RWPE1 (cell line): Measurements from ENCODE around the gene FXN.
"Not testable (repeated sequence)": the region's sequence is repeated elsewhere in the genome, so short reads cannot be mapped to it uniquely, and the experiment has no call there.

Experiments used
- CTCF ChIA-PET: fragments of 350-600 bp; sonication (Branson Sonifier 250); formaldehyde crosslinking; extraction: SDS; loops from one replicate; lab custom pipeline; 2021; lab: Yijun Ruan, JAX
- POLR2A ChIA-PET: fragments of 400-600 bp; formaldehyde crosslinking; extraction: SDS; loops from one replicate; lab custom pipeline; 2020; ENCODE audit warnings: antibody characterized with exemption; ENCODE audit not compliant: low non-redundant PET; lab: Yijun Ruan, JAX
- DNase-seq: peaks from one replicate; pipeline ENCODE4 v3.0.0; 2012; ENCODE audit warnings: low spot score
- H3K27ac ChIP-seq: fragments of 450-650 bp; 2 replicates; pipeline ENCODE4 v1.5.1; 2017
- CTCF ChIP-seq: fragments of 450-650 bp; conservative IDR thresholded peaks from 2 replicates; pipeline ENCODE4 v1.5.1; 2017; ENCODE audit warnings: low read depth, mild to moderate bottlenecking

Gene FXN

GRCh38 chr9:69035438-69036308 is at the start of gene FXN:
Gene FXN (plus strand): TSS chr9:69035752. CDS start chr9:69035783, 31 bp downstream.
- CTCF ChIA-PET, result interaction anchor here (0.6 to 1.4 kb wide), 12 partner anchors 11 to 525 kb away, joined by 3 to 8 read pairs (median 3); no protein-coding TSS in a partner anchor
- POLR2A ChIA-PET, result interaction anchor here (0.6 to 1.0 kb wide), 5 partner anchors 56 to 1546 kb away, joined by 3 to 4 read pairs (median 3); no protein-coding TSS in a partner anchor
- DNase-seq, result peak; percentile 91
- TF ChIP-seq CTCF, result peak; percentile 95
- peak within 1 kb of the TSS; percentile 75 for H3K27ac ChIP-seq

GRCh38 chr9:68986949-68987348 is 48.6 kb upstream of the FXN start:
- POLR2A ChIA-PET, H3K27ac ChIP-seq, DNase-seq, CTCF ChIA-PET: not testable (repeated sequence)

- no peak overlapping the region for H3K27ac ChIP-seq
- ChIA-PET POLR2A (no interaction called here), CTCF (no interaction called here)
- DNase-seq, result no peak
- no peak for TF ChIP-seq CTCF
Observed at GRCh38 chr9:68991457-68991856, 44.1 kb upstream of the FXN start.

- POLR2A ChIA-PET, result no interaction called here
- no peak for DNase-seq
- CTCF ChIA-PET, result interaction anchor here (0.5 kb wide), 1 partner anchor 412 kb away, joined by 3 read pairs; no protein-coding TSS in a partner anchor
- TF ChIP-seq CTCF, result no peak
- H3K27ac ChIP-seq, result no peak overlapping the region
Observed at GRCh38 chr9:68995776-68996175, 39.8 kb upstream of the FXN start.

GRCh38 chr9:68996462-68996861 is 39.1 kb upstream of the FXN start:
- ChIA-PET CTCF (no interaction called here), POLR2A (no interaction called here)
- TF ChIP-seq CTCF, result no peak
- no peak overlapping the region for H3K27ac ChIP-seq
- DNase-seq, result no peak

- no peak overlapping the region for H3K27ac ChIP-seq
- TF ChIP-seq CTCF, result no peak
- ChIA-PET POLR2A (interaction anchor here (0.7 kb wide), 1 partner anchor 218 kb away, joined by 4 read pairs; no protein-coding TSS in a partner anchor), CTCF (interaction anchor here (0.6 to 1.0 kb wide), 3 partner anchors 12 to 350 kb away, joined by 3 read pairs; no protein-coding TSS in a partner anchor)
- no peak for DNase-seq
Observed at GRCh38 chr9:68997666-68998065, 37.9 kb upstream of the FXN start.
